Breast epithelium (tissue), 4 donors: ENCODE data around the gene NAA11. TPM values are rescaled to one million over a fixed set of nuclear protein-coding genes. Genes with fewer than 3 reads are reported as not detected.
A peak's percentile ranks its signal among the peaks of the same experiment; 100 is the strongest.
"Not testable (repeated sequence)": the region's sequence is repeated elsewhere in the genome, so short reads cannot be mapped to it uniquely, and the experiment has no call there.

Experiments
- DNase-seq, 2 donors: peaks; one replicate each; pipeline ENCODE4 v3.0.0-alpha.2; 2019; ENCODE audit warnings: low spot score in 2 of 2
- H3K27ac ChIP-seq, 2 donors: fragments of 200-600 bp; sonication (generic) in 1 of 2; one replicate each; pipeline ENCODE4 v1.5.1; 2016 to 2019; ENCODE audit warnings: mild to moderate bottlenecking in 1 of 2
- H3K27me3 ChIP-seq, 2 donors: fragments of 200-600 bp; sonication (generic) in 1 of 2; one replicate each; pipeline versions ENCODE4 v1.5.1 to v1.6.0; 2017 to 2019; ENCODE audit warnings: control low read depth in 1 of 2, mild to moderate bottlenecking in 1 of 2
- H3K36me3 ChIP-seq: fragments of 200-600 bp; one replicate; pipeline ENCODE4 v1.5.1; 2019
- H3K4me1 ChIP-seq, 2 donors: fragments of 200-600 bp; sonication (generic); one replicate each; pipeline ENCODE4 v1.5.1; 2016 to 2019; ENCODE audit warnings: control low read depth in 1 of 2
- H3K4me3 ChIP-seq, 3 donors: fragments of 200-600 bp; sonication (generic); 1 replicate in 2 of 3; 2 replicates in 1 of 3; pipeline ENCODE4 v1.5.1; 2016 to 2019; ENCODE audit warnings: mild to moderate bottlenecking in 3 of 3, moderate library complexity in 2 of 3
- H3K9me3 ChIP-seq, 2 donors: fragments of 200-600 bp; sonication (generic) in 1 of 2; one replicate each; pipeline ENCODE4 v1.5.1; 2016 to 2019; ENCODE audit warnings: control low read depth in 1 of 2
- CTCF ChIP-seq, 3 donors: fragments of 450-650 bp; IDR thresholded peaks; one replicate each; pipeline ENCODE4 v1.5.1; 2016 to 2017; ENCODE audit warnings: antibody characterized with exemption in 3 of 3, mild to moderate bottlenecking in 3 of 3, moderate library complexity in 3 of 3
- POLR2A ChIP-seq: fragments of 450-650 bp; IDR thresholded peaks from one replicate; pipeline ENCODE4 v1.6.1; 2016; ENCODE audit warnings: antibody characterized with exemption, mild to moderate bottlenecking, moderate library complexity
- POLR2AphosphoS5 ChIP-seq, 3 donors: sonication (generic); formaldehyde crosslinking; IDR thresholded peaks; one replicate each; pipeline ENCODE4 v1.6.1; 2017; ENCODE audit warnings: antibody characterized with exemption in 3 of 3
- intact Hi-C: fragments of 100-400 bp; cut with DNase I; formaldehyde crosslinking; loops from one replicate; pipeline ENCODE4 v1.15.1; 2023; ENCODE audit warnings: low total_unique reads
- total RNA-seq, 3 donors: library from RNA; depleted of rRNA; stranded (reverse); fragments of >200 nt; gene quantifications; one replicate each; pipeline ENCODE4 v1.1.0, GENCODE V29; 2016

Gene NAA11
- total RNA-seq, 3 donors from 2014 or later = not detected

DNA sequence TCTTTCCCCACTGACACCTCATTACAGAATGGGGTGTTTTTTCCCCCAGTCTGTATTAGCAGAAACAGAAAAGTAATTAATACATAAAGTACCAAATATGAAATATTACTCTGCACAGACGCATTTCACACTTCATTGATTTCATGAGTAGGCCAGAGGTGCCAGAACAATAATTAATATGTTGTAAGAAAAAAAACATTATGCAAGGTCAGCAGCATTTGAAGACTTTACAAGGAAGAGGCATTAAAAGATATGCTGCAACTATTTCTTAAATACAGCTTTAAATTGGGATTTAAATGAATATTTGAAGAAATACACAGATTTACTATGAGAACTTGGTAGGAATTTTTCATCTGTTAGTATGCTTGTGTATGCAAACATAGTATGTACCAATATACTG, 37.7 kb downstream of the NAA11 start:
- no peaks in the 10 kb centered on the region for H3K9me3 ChIP-seq
- TF ChIP-seq POLR2A (no peak), POLR2AphosphoS5 (IDR thresholded peaks at IDR 0.05) (no peak), CTCF (IDR thresholded peaks at IDR 0.05) (no peak)
- no peak overlapping the region for H3K4me3 ChIP-seq
- no peaks in the 10 kb centered on the region for H3K27me3 ChIP-seq
- H3K4me1 ChIP-seq = no peaks in the 10 kb centered on the region
- intact Hi-C loops = no loop called here
- no peak overlapping the region for H3K27ac ChIP-seq
- no peaks in the 10 kb centered on the region for H3K36me3 ChIP-seq
- DNase-seq = no peak

DNA sequence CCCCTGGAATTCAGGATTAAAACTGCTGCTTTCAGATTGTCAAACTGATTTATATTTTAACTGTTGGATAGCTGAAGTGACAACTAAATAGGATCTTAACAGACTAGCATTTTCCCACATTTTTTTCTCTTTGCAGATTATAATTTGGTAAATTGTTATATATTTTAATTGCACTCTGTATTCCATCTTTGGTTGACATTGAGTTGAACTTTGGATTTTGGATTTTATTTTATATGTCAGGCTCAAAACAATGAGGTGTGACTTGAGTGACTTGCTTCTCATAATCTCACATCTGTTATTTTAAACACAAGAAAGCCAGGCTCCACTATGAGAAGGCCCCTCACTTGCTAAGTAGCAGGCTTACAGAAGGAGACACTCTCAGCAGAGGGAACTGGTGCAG, 38.1 kb downstream of the NAA11 start:
- TF ChIP-seq POLR2AphosphoS5 (IDR thresholded peaks at IDR 0.05) = no peak

DNA sequence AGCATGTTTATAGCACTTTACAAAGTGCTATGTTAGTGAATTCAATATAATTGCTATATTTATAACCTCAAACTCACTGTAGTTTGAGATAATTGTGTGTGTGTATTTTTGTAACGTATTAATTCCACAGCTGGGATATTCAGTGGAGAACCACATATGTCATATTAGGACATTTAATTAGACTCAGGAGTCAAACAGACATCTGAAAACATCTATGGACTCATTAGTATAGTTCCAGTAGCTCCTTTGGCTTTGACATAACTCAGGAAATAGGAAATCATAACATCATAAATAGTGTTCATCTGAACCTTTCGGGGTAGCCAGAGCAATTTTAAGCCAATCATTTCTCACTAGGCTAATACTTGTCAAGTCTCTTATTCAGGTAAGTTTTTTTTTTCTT, 38.8 kb downstream of the NAA11 start:
- intact Hi-C loops = no loop called here
- TF ChIP-seq CTCF (IDR thresholded peaks at IDR 0.05) = no peak
- TF ChIP-seq POLR2A = no peak
- TF ChIP-seq POLR2AphosphoS5 (IDR thresholded peaks at IDR 0.05) = no peak
- no peaks in the 10 kb centered on the region for H3K27me3 ChIP-seq
- H3K27ac ChIP-seq = no peak overlapping the region
- H3K4me3 ChIP-seq = no peak overlapping the region
- H3K36me3 ChIP-seq = no peaks in the 10 kb centered on the region
- DNase-seq = no peak
- no peaks in the 10 kb centered on the region for H3K4me1 ChIP-seq
- H3K9me3 ChIP-seq = no peaks in the 10 kb centered on the region

More for the DNA sequence above, 38.1 kb downstream of the NAA11 start:
- no peak for DNase-seq
- H3K27me3 ChIP-seq = no peaks in the 10 kb centered on the region
- H3K9me3 ChIP-seq = no peaks in the 10 kb centered on the region
- H3K4me3 ChIP-seq = no peak overlapping the region
- H3K27ac ChIP-seq = no peak overlapping the region
- no peaks in the 10 kb centered on the region for H3K4me1 ChIP-seq
- intact Hi-C loops = no loop called here
- H3K36me3 ChIP-seq = no peaks in the 10 kb centered on the region

GRCh38 chr4:79281566-79282359, 44.1 kb downstream of the NAA11 start:
- intact Hi-C loops = no loop called here
- Histone ChIP-seq H3K9me3 (no peaks in the 10 kb centered on the region), H3K36me3 (no peaks in the 10 kb centered on the region), H3K27ac (peak overlapping the region; percentile 48 to 49), H3K27me3 (no peaks in the 10 kb centered on the region), H3K4me3 (no peak overlapping the region), H3K4me1 (no peaks in the 10 kb centered on the region)
- DNase-seq = peak in 1 of 2 donors; percentile 63
- no peak for TF ChIP-seq POLR2A
- TF ChIP-seq POLR2AphosphoS5 (IDR thresholded peaks at IDR 0.05) = peak in 1 of 3 donors; percentile 44
- TF ChIP-seq CTCF (IDR thresholded peaks at IDR 0.05) = no peak

DNA sequence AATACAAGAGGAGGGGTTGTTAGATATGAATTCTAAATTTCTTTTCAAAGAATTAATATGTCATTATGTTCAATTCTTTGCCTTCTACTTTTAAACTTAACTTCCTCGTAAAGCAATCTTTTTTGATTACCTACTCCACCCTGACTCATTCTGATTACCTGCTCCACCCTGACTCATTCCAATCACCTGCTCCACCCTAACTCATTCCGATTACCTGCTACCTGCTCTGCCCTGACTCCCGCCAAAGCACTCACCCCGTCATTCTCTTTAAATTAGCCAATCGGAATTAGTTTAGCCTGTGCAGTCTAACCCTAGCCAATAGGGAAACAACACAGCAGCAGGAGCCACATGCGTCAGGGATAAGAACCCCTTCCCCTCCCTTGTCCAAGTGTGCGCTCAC, 48.4 kb downstream of the NAA11 start:
- H3K27ac ChIP-seq, H3K4me1 ChIP-seq, H3K4me3 ChIP-seq, DNase-seq, H3K9me3 ChIP-seq, H3K27me3 ChIP-seq, intact Hi-C loops, H3K36me3 ChIP-seq: not testable (repeated sequence)

GRCh38 chr4:79273915-79274314, 51.9 kb downstream of the NAA11 start:
- intact Hi-C loops = no loop called here
- Histone ChIP-seq H3K27ac (no peak overlapping the region), H3K9me3 (no peaks in the 10 kb centered on the region), H3K4me3 (no peak overlapping the region), H3K27me3 (no peaks in the 10 kb centered on the region), H3K4me1 (no peaks in the 10 kb centered on the region), H3K36me3 (no peaks in the 10 kb centered on the region)
- no peak for DNase-seq
- no peak for TF ChIP-seq CTCF (IDR thresholded peaks at IDR 0.05)
- no peak for TF ChIP-seq POLR2A
- TF ChIP-seq POLR2AphosphoS5 (IDR thresholded peaks at IDR 0.05) = no peak
